Loucy (cell line): ENCODE data around the gene CHEK1.

Source experiments
- H2AFZ ChIP-seq: fragments of 200-600 bp; sonication (generic); 2 replicates; pipeline ENCODE4 v1.6.0; 2016; ENCODE audit warnings: antibody characterized with exemption, mild to moderate bottlenecking, low read length, moderate library complexity
- H3F3A ChIP-seq: fragments of 200-600 bp; 2 replicates; pipeline ENCODE4 v1.6.0; 2016; ENCODE audit warnings: antibody characterized with exemption, low read depth, mild to moderate bottlenecking
- H3K27me3 ChIP-seq: fragments of 200-600 bp; sonication (generic); 2 replicates; pipeline ENCODE4 v1.6.1; 2014; ENCODE audit warnings: low read length, mild to moderate bottlenecking; ENCODE audit not compliant: insufficient read depth, poor library complexity, severe bottlenecking
- H3K36me3 ChIP-seq: fragments of 200-600 bp; sonication (generic); 2 replicates; pipeline ENCODE4 v1.6.1; 2016; ENCODE audit warnings: low read length; ENCODE audit not compliant: insufficient read depth
- H3K4me1 ChIP-seq: fragments of 200-600 bp; sonication (generic); 2 replicates; pipeline ENCODE4 v1.5.1; 2014; ENCODE audit warnings: low read length, mild to moderate bottlenecking; ENCODE audit not compliant: insufficient read depth, poor library complexity, severe bottlenecking
- H3K4me2 ChIP-seq: fragments of 200-600 bp; sonication (generic); 2 replicates; pipeline ENCODE4 v1.6.0; 2014; ENCODE audit warnings: antibody characterized with exemption, low read length, low read depth, mild to moderate bottlenecking; ENCODE audit not compliant: poor library complexity, severe bottlenecking
- H3K4me3 ChIP-seq: fragments of 200-600 bp; sonication (generic); 2 replicates; pipeline ENCODE4 v1.5.1; 2014; ENCODE audit warnings: low read length, mild to moderate bottlenecking, mixed read lengths; ENCODE audit not compliant: poor library complexity, severe bottlenecking
- H3K79me2 ChIP-seq: fragments of 200-600 bp; sonication (generic); 2 replicates; pipeline ENCODE4 v1.6.1; 2014; ENCODE audit warnings: low read length; ENCODE audit not compliant: insufficient read depth
- H3K9ac ChIP-seq: fragments of 200-600 bp; sonication (generic); 2 replicates; pipeline ENCODE4 v1.6.0; 2014; ENCODE audit warnings: mild to moderate bottlenecking, low read depth, low read length, moderate library complexity; ENCODE audit not compliant: poor library complexity, severe bottlenecking
- H3K9me2 ChIP-seq: fragments of 200-600 bp; sonication (generic); replicated peaks from 2 replicates; pipeline ENCODE4 v1.6.1; 2016; ENCODE audit warnings: low read depth, low read length, mixed read lengths
- H3K9me3 ChIP-seq: fragments of 200-600 bp; sonication (generic); 2 replicates; pipeline ENCODE4 v1.6.1; 2014; ENCODE audit warnings: mild to moderate bottlenecking, antibody characterized with exemption, low read length, low read depth; ENCODE audit not compliant: insufficient read depth
- H4K20me1 ChIP-seq: fragments of 200-600 bp; sonication (generic); 2 replicates; pipeline ENCODE4 v1.6.0; 2014; ENCODE audit warnings: antibody characterized with exemption, low read length, mild to moderate bottlenecking; ENCODE audit not compliant: insufficient read depth, poor library complexity, severe bottlenecking
- CTCF ChIP-seq: fragments of 200-600 bp; sonication (generic); conservative IDR thresholded peaks from 2 replicates; pipeline ENCODE4 v1.5.1; 2014; ENCODE audit warnings: mild to moderate bottlenecking, antibody characterized with exemption, low read length
- EZH2phosphoT487 ChIP-seq: fragments of 200-600 bp; IDR thresholded peaks from 2 replicates; pipeline ENCODE4 v1.6.1; 2018; ENCODE audit warnings: antibody characterized with exemption, mild to moderate bottlenecking, moderate library complexity, borderline replicate concordance

The CHEK1 gene

GRCh38 chr11:125583496-125583895 is 41.5 kb upstream of the CHEK1 start:
- Histone ChIP-seq H3K36me3 (peaks cover 46% of the 10 kb centered on the region; the same call in 1 of the 2 replicates), H3K9me2 (no peaks in the 10 kb centered on the region), H3K27me3 (no peaks in the 10 kb centered on the region)

DNA sequence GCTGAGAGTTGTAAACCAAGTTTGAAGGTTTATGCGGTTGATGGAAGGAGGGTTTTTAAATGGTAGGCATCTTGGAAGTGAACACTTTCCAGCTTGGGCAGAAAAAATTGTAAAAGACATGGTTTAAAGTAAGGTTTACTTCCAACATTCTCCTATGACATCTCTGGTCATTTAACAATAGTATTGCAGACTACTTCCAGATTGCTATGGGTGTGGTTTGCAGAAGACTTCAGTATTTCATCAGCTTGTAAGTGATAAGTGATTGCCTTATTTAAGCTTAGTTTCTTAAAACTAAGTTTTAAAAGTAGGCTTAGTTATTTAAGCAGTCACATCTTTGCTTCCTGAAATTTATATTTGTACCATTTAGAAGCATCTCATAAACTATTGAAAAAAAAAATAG is 39.5 kb upstream of the CHEK1 start:
- Histone ChIP-seq H3K9me2 (no peaks in the 10 kb centered on the region), H3K4me3 (no peak overlapping the region), H3K36me3 (peaks cover 32% of the 10 kb centered on the region; the same call in 1 of the 2 replicates), H3K9ac (no peak overlapping the region), H3K27me3 (no peaks in the 10 kb centered on the region), H3K4me2 (no peak overlapping the region), H3K79me2 (no peaks in the 10 kb centered on the region), H3F3A (no peaks in the 10 kb centered on the region), H2AFZ (no peak overlapping the region), H4K20me1 (no peaks in the 10 kb centered on the region), H3K4me1 (no peaks in the 10 kb centered on the region), H3K9me3 (no peaks in the 10 kb centered on the region)
- TF ChIP-seq EZH2phosphoT487 = no peak
- no peak for TF ChIP-seq CTCF

More at GRCh38 chr11:125583496-125583895, 41.5 kb upstream of the CHEK1 start:
- Histone ChIP-seq H3F3A (no peaks in the 10 kb centered on the region), H3K9me3 (no peaks in the 10 kb centered on the region), H3K4me1 (no peaks in the 10 kb centered on the region), H2AFZ (no peak overlapping the region), H3K4me2 (no peak overlapping the region), H3K4me3 (no peak overlapping the region), H3K9ac (no peak overlapping the region), H4K20me1 (no peaks in the 10 kb centered on the region), H3K79me2 (no peaks in the 10 kb centered on the region)
- TF ChIP-seq CTCF (no peak), EZH2phosphoT487 (no peak)

DNA sequence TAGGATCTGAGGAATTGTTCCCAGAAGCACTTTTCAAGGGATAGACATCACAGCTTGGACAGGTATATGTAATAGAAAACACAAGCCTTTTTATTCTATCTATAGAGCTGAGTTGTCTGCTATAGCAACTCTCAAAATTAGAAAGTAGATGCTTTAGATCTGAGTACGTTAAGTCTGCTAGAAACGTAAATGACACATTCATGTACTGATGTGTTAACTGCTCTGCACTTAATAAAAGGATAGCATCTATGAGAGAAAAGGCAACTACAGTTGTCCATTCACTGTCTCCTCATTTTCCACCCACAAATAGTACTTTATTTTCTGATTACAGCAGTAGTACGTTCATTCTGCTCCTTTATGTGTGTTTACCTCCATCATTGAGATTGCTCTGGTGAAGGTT is 38.3 kb upstream of the CHEK1 start:
- Histone ChIP-seq H3K27me3 (no peaks in the 10 kb centered on the region), H3K4me1 (peaks cover 3% of the 10 kb centered on the region), H2AFZ (no peak overlapping the region), H3K4me3 (no peak overlapping the region), H3F3A (no peaks in the 10 kb centered on the region), H3K9ac (no peak overlapping the region), H3K4me2 (no peak overlapping the region), H3K9me3 (no peaks in the 10 kb centered on the region), H3K79me2 (peaks cover 6% of the 10 kb centered on the region; the same call in 1 of the 2 replicates), H3K36me3 (peaks cover 28% of the 10 kb centered on the region; the same call in 1 of the 2 replicates), H4K20me1 (no peaks in the 10 kb centered on the region), H3K9me2 (no peaks in the 10 kb centered on the region)
- TF ChIP-seq EZH2phosphoT487 (no peak), CTCF (no peak)
